ENCODE results near the gene CALCR.

- no peak for TF ChIP-seq CTCF (conservative IDR thresholded peaks at IDR 0.05; ENCODE audit: low read length)
- TF ChIP-seq EZH2phosphoT487 (IDR thresholded peaks at IDR 0.05; ENCODE audit: borderline replicate concordance, low read depth, low read length), result no peak
Observed at GRCh38 chr7:93516834-93517233, 57.7 kb downstream of the CALCR start.
